BE2C (cell line): ENCODE results near the gene RPA1.

Experiments used
- DNase-seq: peaks from one replicate; pipeline ENCODE4 v3.0.0-alpha.2; 2020
- H3K27me3 ChIP-seq: fragments of 250-450 bp; sonication (Bioruptor Pico); 2 replicates; pipeline ENCODE4 v1.5.1; 2020; ENCODE audit warnings: mild to moderate bottlenecking
- H3K36me3 ChIP-seq: fragments of 250-450 bp; sonication (Bioruptor Pico); 2 replicates; pipeline ENCODE4 v1.5.1; 2020; ENCODE audit warnings: mild to moderate bottlenecking
- H3K4me1 ChIP-seq: fragments of 250-450 bp; sonication (Bioruptor Pico); 2 replicates; pipeline ENCODE4 v1.5.1; 2020
- H3K4me3 ChIP-seq: 2 replicates; pipeline ENCODE4 v1.5.1; 2011; ENCODE audit warnings: low read depth, low read length
- H3K9me3 ChIP-seq: fragments of 250-450 bp; sonication (Bioruptor Pico); 2 replicates; pipeline ENCODE4 v1.5.1; 2020
- CTCF ChIP-seq: IDR thresholded peaks from 2 replicates; pipeline ENCODE4 v1.5.1; 2012; ENCODE audit warnings: mild to moderate bottlenecking, low read depth, low read length

Gene RPA1

DNA sequence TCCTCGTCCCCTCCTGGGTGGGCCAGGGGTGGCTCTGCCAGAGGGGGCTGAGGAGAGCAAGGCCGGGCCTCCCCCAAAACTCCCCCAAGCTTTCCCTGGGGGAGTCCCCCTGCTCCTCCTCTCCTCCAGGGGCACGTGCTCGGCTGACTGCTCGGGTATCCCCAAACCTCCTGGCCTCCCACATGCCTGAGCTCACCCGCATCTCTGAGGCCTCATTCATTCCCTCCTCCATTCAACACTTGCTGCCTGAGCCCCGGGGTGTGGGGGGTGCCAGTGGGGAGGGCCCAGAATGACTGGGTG is 112.2 kb downstream of the RPA1 start:
- no peaks in the 10 kb centered on the region for H3K36me3 ChIP-seq
- H3K27me3 ChIP-seq, result no peaks in the 10 kb centered on the region
- no peaks in the 10 kb centered on the region; the same call in 1 of the 2 replicates for H3K4me1 ChIP-seq
- H3K9me3 ChIP-seq, result no peaks in the 10 kb centered on the region
- no peak for TF ChIP-seq CTCF
- H3K4me3 ChIP-seq, result no peak overlapping the region
- no peak for DNase-seq

DNA sequence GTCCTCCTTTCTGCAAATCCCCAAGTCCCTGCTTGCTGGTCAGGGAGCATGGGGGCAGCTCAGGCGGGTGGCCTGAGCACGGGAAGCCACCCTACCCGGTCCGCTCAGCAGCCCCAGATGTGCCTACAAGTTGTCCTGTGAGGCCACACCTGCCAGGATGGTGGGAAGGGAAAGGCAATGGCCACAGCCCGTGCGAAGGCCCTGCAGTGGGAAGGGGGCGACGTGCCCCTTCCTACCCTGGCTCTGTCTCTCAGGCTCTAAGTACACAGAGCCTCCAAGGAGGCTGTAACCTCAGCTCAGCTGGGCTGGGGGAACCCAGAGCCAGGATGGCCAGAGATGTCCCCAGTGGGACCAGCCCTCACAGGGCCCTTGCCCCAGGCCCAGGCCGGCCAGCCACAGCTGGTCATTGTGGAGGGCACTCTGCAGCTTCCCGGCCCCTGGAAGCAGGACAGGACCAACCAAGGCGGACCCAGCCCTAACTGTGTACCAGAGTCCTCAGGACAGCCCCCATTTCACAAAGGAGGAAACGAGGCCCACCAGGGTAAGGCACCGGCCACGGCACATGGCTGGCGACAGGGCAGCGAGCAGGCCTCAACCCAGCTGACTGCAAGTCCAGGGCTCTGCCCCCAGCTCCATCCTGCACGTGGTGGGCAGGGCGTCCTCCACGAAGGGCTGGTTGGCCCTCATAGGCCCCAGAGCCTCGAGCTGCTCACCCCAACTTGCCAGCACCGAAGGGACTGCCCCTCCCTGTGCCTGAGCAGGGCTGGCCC is 113.0 kb downstream of the RPA1 start:
- TF ChIP-seq CTCF, result no peak
- peaks cover 8% of the 10 kb centered on the region for H3K4me1 ChIP-seq
- no peaks in the 10 kb centered on the region for H3K36me3 ChIP-seq
- no peak overlapping the region for H3K4me3 ChIP-seq
- no peaks in the 10 kb centered on the region for H3K27me3 ChIP-seq
- DNase-seq, result no peak
- H3K9me3 ChIP-seq, result no peaks in the 10 kb centered on the region

DNA sequence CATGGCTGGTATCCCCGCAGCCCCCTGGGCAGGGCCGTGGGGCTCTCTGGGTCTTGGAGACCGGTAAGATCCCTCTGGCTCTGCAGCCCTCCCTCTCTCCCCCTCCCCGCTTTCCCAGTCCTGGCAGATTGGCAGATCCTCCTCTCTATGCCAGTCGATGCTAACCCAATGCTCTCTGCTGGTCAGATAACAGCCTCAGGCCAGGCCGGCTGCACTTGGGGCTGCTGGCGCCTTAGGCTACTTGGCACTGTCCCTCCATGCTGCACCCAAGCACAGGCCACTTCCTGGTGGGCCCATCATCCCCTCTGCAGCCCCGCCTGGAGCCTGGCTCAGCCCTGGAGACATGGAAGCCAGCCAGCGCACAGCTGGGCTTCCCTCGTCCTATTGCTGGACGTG is 113.6 kb downstream of the RPA1 start:
- Histone ChIP-seq H3K36me3 (no peaks in the 10 kb centered on the region), H3K9me3 (no peaks in the 10 kb centered on the region), H3K27me3 (no peaks in the 10 kb centered on the region), H3K4me3 (no peak overlapping the region), H3K4me1 (peaks cover 8% of the 10 kb centered on the region)
- TF ChIP-seq CTCF, result no peak
- peak; percentile 44 for DNase-seq

- Histone ChIP-seq H3K4me3 (no peak overlapping the region), H3K4me1 (peaks cover 8% of the 10 kb centered on the region), H3K36me3 (no peaks in the 10 kb centered on the region), H3K27me3 (no peaks in the 10 kb centered on the region), H3K9me3 (no peaks in the 10 kb centered on the region)
- no peak for TF ChIP-seq CTCF
- no peak for DNase-seq
Measured at GRCh38 chr17:1945621-1946020, 115.8 kb downstream of the RPA1 start.

DNA sequence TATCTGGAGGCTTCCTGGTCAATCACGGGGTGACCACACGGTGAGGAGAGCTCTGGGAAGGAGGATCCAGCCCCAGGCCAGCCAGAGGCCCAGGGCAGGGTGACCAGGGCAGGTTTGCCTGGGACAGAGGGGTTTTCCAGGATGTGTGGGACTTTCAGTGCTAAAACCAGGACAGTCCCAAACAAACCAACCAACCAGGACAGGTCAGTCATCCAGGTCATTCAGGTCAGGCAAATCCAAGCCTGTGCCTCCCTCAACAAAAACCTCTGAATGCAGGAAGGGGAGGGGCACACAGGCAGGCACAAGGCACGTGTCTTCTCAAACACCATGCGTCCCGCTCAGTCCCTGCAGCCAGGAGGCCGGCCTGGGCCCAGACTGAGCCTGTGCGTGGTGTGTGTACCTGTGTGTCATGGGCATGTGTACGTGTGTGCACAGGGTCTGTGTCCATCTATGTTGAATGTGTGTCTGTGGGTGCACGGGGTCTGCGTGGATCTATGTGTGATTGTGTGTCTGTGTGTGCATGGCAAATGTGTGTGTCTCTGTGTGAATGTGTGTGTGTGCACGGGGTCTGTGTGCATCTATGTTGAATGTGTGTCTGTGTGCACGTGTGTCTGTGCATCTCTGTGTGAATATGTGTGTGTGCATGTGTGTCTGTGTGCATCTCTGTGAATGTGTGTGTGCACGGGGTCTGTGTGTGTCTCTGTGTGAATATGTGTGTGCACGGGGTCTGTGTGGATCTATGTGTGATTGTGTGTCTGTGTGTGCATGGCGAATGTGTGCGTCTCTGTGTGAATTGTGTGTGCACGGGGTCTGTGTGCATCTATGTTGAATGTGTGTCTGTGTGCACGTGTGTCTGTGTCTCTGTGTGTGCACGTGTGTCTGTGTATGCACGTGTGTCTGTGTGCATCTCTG is 116.5 kb downstream of the RPA1 start:
- no peak for TF ChIP-seq CTCF

More for the DNA sequence above, 116.5 kb downstream of the RPA1 start:
- H3K4me3 ChIP-seq, result no peak overlapping the region
- peaks cover 8% of the 10 kb centered on the region for H3K4me1 ChIP-seq
- H3K9me3 ChIP-seq, result no peaks in the 10 kb centered on the region
- no peak for DNase-seq
- H3K36me3 ChIP-seq, result no peaks in the 10 kb centered on the region
- H3K27me3 ChIP-seq, result no peaks in the 10 kb centered on the region
